NOMO-1 (cell line): ENCODE measurements around the gene EFTUD2.
"Not testable (repeated sequence)": the region's sequence is repeated elsewhere in the genome, so short reads cannot be mapped to it uniquely, and the experiment has no call there.

Experiments used
- DNase-seq, 2 experiments: peaks; one replicate each; lab custom pipeline; 2025; ENCODE audit not compliant: unreplicated experiment in 2 of 2; lab: John Stamatoyannopoulos, UW

Gene EFTUD2

DNA sequence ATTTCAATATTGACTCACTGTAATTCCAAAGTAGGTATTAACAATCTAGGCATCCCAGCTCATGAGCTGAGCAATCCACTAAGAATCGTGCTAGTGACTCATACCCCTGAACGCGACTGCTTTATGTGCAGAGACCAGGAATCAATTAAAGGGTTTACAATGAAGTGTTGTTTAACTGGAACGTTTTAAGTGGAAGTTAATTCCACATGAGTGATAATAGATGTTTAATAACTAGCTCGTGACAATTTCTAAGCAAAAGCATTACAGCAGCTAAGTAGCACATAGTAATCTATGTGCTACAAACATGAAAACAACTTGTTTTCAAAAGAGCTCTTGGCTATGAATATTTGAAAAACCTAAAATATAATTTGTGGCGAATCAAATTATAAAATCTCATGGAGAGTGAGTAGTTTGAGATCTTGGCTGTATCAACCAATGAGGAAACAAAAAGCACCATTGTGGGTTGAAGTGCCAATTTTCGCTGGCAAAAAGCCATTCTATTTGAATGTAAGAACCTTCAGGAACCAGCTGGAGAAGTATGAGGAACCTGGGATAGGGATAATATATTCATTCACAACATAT lies 78.5 kb downstream of the EFTUD2 start:
- DNase-seq: no peak

DNA sequence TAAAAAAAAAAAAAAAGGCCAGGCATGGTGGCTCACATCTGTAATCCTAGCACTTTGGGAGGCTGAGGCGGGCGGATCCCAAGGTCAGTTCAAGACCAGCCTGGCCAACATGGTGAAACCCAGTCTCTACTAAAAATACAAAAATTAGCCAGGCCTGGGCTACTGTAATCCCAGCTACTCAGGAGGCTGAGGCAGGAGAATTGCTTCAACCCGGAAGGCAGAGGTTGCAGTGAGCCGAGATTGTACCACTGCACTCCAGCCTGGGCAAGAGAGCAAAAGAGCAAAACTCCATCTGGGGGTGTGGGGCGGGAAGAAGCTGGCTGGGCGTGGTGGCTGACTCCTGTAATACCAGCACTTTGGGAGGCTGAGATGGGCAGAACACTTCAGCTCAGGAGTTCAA lies 80.7 kb downstream of the EFTUD2 start:
- DNase-seq: not testable (repeated sequence)

DNA sequence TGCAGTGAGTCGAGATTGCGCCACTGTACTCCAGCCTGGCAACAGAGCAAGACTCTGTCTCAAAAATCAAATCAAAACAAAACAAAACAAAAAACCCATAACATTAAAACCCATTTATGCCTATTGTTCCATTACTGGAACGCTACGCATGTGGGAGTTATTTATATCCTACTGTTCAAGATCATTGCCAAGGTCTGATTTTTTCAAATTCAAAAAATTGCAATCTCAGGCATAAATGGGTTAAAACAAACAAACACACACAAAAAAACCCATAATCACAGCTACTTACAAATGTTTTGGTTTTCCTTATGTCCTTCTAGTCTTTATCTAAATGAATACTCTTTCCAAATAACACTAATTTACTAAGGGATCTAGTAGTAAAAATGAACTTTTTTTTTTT lies 87.0 kb downstream of the EFTUD2 start:
- no peak for DNase-seq

DNA sequence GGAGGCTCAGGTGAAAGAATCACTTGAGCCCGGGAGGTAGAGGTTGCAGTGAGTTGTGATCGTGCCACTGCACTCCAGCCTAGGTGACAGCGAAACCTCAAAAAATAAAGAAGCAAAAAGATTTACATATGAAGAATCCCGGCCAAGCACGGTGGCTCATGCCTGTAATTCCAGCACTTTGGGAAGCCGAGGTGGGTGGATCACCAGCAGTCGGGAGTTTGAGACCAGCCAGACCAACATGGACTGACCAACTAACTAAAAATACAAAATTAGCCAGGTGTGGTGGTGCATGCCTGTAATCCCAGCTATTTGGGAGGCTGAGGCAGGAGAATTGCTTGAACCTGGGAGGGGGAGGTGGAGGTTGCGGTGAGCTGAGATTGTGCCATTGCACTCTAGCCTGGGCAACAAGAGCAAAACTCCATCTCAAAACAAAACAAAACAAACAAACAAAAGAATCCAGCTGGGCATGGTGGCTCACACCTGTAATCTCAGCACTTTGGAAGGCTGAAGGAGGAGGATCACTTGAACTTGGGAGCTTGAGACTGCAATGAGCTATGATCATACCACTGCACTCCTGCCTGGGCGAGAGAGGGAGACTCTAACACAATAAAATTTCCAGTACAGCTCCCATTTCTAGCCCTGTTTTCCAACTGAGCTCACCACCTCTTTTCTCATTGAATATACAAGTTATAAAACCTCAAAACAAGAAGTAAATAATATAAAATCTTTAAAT lies 90.4 kb downstream of the EFTUD2 start:
- DNase-seq: not testable (repeated sequence)

DNA sequence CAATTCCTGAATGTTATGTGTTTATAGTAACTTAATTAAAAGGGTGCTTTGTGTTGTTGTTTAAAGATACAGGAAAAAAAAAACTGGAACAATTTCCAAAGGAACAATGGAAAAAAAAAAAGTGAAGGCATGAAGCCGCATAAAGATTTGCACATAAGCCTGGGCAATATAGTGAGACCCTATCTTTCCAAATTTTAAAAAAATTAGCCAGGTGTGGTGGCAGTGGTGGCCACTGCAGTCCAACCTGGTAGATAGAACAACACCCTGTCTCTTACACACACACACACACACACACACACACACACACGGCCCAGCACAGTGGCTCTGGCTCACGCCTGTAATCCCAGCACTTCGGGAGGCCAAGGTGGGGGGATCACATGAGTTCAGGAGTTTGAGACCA lies 91.1 kb downstream of the EFTUD2 start:
- DNase-seq: no peak

DNA sequence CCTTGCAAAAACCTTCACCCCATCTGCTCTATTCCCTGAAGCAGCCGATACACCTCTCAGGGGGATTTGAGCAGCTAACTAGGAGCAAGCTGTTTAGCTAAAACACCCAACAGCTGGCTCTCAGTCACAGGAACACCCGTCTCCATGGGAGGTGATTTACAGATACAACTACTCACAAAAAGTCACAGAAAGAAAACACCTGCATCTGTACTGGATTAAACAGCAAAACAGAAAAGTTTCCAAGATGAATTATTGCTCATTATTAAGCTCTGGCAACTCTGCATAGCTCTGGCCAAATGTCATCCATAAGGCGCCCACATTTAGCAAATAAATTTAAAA lies 91.5 kb downstream of the EFTUD2 start:
- no peak for DNase-seq

DNA sequence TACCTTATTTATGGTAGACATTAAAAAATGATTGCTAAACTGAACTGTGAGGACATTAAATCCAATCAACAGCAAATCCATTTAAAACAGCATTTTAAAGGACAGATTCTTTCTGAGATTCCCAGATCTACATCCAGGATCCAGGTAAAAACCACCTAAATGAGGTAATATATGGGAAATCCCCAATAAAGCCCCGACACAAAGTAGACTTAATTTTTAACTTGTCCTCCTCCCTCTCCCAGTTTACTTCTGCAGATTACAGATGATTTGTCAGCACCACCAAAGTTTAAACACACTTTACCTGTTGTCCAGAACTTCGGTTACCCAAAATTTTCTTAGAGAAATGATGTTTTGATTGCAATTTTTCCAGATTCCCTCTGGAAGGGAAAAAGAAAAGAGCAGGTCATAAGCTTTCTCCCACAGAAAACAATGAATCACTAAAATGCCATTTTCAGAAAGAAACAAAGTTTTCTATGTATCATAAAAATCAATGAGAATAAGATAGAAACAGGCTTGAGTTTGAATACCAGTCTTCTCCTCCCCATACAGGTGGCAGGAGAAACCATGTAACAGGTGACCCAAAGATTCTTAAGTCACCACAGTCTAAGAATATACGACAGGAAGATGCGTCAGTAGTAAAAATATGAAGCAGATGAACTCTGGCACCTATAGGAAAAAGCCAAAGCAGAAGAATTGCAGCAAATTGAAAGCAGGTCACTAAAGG lies 92.0 kb downstream of the EFTUD2 start:
- DNase-seq: no peak

DNA sequence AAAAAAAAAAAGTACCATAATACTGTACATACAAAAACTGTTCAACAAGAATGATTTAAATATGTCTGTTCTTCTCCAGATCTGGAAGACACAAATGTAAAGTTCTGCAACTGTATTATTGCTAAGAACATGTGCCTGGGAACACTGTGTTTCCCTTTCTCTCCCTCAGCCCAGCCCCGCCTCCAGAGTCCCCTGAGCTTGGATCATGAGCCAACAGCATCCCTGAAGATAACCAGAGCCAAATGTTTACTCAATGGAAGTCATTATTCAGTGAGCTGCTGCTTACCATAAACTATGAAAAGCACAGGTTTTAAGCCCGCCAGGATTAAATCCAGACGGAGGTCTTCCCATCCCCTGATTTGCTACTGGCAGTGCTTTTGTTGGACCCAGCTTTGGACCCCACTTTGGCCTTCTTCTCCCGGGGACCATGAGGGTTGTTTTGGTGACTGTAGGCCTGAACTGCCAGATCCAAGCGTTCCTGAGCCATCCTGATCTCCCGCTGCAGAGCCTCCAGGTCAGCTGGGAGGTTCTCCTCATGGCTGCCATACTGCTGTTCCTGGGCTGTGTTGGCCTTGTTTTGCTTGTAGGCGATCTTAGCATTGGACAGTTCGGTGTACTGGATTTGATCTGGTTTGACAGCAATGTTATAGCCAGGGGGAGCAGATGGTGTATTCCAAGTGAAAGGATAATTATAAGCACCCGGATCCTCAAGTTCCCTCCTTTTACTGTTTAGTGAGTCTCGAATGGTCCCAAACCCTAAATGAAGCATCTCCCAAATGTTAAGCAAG lies 94.7 kb downstream of the EFTUD2 start:
- no peak for DNase-seq

DNA sequence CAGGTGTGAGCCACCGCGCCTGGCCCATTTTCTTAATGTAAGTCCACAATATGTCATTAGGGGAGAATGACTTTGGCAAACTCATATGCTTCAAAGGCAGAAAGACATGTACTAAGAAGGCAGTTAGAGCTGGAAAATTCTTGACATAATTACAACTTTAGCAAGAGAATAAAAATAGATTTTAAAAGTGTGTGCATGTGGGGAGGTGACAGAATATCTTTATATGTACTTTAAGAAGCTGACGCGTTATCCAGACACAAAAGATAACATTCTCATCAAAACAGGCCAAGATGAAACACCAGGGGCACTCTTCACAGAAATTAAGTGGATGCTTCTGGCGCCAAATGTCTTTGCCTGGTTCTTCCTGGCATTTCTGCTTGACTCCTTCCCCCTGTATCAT lies 97.4 kb downstream of the EFTUD2 start:
- no peak for DNase-seq
